HCEC 1CT (cell line): ENCODE measurements around the gene MDH1.
"Not testable (repeated sequence)": the region's sequence is repeated elsewhere in the genome, so short reads cannot be mapped to it uniquely, and the experiment has no call there.

Source experiments
- DNase-seq: peaks from one replicate; pipeline ENCODE4 v3.0.0-alpha.2; 2017

The MDH1 gene

DNA sequence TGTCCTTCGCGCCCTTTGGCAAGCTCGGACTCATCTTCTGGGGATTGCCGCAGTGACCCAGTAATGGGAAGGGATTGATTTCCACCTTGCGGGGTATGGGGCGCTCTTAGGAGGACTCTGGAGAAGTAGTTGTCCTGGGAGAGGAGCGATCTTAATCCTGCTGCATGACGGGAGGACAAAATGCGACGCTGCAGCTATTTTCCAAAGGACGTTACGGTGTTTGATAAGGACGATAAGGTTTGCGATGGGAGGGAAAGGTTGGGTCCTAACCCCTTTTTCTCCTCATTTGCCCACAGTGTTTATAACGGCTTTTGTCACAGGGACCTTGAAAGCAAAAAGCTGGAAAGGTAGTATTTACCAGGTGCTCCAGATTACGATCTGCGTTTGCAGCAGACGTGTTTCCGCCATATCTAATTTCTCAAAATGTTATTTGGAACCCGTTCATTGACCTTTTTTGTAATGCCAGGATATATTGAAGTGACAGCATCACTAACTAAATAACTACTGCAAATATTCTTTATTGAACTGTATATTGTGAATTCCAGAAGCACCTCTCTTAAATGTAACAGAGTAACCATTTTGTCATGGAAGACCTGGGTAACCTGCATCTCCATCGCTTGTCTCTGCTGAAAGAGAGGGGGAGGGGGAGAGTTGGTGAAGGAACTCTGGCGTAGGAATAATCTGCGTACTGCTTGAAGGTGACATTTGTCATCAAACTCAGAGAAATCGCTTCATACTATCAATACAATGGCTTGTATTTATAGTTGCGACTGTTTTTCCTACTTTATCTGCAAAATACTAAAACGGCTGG lies 590 bp downstream of the MDH1 start:
- DNase-seq = no peak

DNA sequence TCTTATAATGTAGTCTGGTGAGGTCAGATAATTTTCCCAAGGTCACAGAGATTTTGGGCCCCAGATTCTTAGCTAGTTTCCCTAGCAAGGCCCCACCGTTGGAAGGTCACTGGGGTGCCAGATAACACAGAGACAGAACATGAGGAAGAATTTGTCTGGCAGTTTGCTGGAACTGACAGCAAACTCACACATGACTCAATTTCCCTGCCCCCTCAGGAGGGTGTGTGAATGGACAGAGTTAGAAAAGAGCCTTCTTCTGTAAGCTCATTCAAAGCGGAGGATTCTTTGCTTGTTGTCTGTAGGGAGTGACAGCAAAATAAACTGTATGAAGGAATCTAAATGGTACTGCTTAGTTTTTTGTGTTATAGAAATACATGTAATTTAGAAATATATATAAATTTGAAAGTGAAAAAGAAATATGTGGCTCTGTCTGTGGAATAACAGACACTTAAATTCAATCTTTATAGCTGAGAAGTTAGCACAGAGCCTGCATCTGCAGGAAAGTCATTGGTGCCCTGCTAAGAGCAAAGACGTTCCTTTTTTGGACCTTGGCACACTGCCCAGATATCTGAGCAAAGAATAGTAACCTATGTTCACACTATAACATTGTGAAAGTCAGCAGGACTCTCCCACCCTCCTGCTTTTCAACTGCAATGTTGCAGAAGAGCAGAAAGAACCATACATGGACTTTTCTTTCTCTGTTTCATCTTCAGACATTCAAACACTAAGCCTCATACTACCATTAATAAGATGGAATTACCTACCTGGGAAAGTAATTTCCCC lies 2.1 kb downstream of the MDH1 start:
- peak; percentile 7 for DNase-seq

DNA sequence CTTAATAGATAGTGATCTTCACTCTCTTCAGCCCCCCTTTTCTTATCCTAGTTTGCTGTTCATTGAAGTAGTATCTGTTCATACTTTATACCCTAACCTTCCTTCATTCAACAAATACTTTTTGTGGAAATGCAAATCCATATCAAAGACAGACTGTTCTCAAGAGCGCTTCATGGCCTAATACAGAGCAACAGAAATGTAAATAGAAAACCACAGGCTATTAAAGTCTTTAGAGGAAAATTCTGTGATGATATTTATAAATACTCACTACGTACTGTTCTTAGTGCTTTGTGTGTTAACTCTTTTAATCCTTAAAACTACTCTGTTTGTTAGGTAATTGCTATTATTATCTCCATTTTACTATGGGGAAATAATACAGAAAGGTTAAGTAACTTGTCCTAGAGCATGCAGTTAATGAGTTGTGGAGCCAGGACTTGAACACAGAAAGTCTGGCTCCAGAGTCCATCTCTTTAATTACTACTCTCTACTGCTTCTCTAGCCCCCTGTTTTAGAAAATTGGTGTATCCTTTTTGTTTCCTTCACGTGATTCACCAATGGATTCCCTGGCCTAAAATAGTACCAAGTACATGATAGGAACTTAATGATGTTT lies 2.9 kb downstream of the MDH1 start:
- no peak for DNase-seq

DNA sequence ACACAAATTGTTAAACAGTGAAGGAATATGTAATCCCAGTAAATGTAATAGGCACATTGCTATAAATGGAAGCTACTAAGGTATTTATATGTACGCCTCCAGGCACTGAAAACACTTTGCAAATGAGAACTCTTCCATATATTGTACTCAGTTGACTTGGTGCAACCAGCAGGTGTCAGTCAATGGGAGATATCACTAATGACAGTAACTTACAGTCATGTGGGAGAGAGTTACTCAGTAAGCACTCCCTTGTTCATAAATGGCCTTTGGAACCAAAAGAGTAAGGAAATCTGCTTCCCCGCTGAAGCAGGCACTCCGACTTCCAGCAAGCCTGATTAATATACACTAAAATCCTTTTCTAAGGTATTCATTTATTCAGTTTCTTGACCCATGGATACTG lies 5.9 kb downstream of the MDH1 start:
- peak; percentile 18 for DNase-seq

DNA sequence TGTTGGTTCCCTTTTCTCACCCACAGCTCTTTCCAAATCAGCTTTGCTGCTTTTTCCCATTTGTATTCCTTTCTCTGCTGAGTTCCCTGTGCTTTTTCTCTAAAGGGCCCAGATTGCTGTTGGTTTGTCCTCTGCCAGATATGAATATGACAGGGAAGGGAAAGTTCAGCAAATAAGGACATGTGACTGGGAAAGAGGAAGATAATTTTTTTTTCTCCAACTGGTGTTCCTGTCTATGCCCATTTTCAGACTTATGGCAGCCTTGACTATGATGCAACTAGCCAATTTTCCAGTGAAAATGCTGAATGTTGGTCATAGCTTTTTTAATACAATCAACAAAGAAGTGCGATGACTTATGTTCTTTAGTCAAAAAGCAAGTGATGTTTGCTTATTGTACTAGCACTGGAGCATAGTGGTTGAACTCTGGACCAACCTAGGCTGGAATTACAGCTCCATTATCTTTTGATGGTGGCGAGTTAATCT lies 7.7 kb downstream of the MDH1 start:
- no peak for DNase-seq

DNA sequence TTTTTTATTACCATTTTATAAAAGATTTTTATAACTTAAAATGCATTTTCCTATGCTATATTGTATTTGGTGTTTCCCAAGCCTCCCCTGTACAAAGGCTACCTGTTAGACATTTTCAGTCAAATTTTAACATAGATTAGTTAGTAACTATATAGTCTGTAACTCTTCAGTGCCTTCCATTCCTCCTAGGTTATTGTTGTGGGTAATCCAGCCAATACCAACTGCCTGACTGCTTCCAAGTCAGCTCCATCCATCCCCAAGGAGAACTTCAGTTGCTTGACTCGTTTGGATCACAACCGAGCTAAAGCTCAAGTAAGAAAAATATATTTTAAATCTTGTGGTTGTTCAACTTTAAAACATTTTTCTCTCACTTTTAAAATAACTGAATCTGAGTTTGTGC lies 10.2 kb downstream of the MDH1 start:
- no peak for DNase-seq

DNA sequence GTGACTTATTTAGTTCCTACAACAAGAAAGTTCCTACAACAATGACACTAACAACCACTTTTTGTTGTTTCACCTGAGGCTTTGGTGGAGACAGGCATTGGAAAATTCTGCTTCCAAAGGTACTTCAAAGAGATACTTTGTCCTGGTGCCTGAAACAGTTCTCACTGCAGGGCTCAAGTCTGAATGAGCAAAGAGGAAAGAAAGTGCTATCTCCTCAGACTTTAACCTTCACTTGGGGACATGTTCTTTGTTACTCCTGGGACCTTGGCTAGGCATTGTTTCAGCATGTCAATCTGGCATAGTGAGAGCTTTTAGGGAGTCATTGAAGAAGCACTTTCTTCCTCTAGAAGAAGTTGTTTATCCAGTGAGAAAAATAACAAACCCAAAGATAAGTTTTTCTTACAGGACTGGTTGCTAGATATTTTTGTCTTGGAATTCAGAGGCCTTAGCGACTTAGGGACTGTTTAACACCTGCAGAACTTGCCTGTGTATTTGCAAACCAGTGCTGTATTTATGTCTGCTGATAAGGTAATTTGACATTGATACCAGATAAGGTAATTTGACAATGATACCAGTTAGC lies 12.2 kb downstream of the MDH1 start:
- DNase-seq = no peak

DNA sequence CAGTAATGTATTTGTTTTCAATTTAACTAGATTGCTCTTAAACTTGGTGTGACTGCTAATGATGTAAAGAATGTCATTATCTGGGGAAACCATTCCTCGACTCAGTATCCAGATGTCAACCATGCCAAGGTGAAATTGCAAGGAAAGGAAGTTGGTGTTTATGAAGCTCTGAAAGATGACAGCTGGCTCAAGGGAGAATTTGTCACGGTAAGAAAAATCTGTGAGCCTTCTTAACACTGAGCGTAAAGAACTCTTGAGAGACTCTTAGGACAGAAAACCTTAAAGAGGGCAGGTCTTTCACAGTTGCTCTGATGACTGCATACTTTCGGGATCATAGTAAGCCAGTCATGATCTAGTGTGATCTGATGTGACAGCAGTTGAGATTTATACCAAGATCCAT lies 15.9 kb downstream of the MDH1 start:
- no peak for DNase-seq

DNA sequence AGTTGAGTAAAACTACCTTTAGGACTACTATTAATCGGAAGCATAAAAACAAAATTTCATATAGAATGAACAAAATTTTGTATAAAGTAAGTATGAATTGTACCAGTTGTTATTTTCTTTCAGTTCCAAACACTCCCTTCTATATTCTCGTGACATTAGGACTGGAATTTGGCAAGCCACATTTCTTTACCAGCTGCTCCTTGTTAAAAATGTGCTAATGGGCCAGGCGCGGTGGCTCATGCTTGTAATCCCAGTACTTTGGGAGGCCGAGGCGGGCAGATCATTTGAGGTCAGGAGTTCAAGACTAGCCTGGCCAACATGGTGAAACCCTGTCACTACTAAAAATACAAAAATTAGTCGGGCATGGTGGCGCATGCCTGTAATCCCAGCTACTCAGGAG lies 20.1 kb downstream of the MDH1 start:
- DNase-seq = not testable (repeated sequence)

DNA sequence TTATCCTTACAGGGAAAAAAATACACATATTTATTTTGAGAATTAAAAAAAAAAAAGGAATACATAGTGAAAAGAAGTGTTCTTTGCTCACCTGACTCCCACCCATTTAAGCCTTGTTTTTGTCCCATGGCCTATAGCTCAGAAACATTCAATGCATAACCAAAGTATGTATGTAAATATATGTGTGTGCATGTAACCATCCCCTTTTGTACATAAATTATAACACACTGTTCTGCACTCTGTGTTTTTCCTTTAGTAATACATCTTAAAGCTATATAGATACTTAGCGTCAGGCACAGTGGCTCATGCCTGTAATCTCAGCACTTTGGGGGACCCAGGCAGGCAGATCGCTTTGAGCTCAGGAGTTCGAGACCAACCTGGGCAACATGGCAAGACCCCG lies 21.8 kb downstream of the MDH1 start:
- DNase-seq = no peak

DNA sequence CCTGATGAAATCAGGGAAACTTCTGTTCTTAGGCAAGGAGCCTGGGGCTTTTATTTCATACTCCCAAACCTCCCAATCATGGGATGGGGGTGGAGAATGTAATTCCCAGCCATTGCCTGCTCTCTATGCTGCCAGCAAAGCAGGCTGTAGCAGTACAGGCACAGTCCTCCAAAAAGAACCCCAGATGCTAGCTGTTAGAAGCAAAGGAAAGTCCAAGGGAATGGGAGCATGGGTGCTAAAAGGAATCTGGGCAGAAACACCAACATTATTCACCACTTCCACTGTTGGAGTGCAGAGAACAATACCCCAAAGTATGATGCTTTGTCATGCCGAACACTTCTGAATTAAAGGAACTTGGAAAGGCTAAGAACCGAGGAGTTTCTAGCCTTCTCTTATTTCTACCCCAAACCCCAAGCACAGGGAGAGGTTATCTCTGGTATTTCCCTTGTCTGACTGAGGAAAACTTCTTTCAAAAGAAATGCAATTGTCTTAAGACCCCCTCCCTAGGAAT lies 24.7 kb downstream of the MDH1 start:
- DNase-seq = no peak

DNA sequence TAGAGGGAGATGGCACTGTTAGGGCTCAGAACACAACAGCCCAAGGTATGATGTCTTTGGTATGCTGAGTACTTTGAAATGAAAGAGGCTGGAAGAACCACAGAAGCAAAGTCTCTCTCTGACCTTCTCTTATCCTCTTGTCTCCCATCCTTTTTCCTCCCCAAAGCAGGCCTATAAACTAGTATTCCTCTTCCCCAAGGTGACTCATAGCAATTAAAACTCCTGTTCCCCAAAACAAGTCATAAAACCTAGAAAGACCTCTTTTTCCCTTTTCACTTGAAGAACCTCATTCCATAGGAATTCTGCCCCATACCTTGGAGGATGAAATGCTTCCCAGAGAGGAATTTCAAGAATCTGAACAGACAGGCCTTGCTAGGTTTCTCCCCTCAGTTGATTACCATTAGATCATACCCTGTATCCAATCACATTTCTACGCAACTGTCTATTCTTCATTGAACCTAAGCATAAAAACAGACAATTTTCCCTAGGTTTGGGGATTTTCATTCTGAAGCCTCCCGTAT lies 25.7 kb downstream of the MDH1 start:
- DNase-seq = peak; percentile 67

DNA sequence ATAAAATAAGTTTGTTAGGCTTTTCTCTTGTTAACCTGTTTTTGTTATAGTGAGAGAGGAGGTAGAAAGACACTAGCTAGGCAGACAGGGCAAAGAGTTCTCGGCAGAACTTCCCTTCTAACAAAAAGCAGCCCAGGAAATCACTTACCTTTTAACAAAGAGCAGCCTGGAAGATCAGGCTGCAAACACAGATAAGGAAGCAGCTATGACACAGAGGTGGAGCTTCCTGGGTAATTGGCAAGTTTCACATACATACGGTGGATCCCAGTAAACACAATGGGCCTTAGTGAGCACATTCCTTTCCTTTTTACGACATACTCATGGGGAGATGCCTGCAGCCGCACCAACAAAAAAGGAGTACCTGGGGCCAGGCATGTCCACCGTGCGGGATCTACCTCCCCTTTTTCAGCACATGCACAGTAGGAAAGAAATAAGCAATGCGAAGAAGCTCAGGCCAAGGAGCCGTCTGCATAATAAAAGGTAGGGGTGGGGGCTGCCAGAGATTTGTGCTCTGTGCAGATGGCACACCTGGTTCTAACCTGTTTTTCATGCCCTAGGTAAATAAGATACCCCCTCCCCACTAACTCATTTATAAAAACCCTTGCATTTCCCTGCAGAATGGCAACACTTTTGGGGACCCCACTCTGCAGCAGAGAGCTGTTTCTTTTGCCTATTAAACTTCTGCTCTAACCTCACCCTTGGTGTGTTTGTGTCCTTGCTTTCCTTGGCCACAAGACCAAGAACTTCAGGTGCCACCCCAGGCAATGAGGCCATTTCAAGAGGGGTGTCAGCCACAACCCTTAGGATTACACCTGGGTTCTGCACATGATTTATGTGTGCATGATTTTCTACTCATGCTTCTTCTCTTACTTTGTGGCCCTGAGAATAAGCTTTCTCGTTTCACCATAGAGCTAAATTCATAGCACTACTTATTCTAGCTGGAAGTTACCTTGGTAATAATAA lies 26.5 kb downstream of the MDH1 start:
- DNase-seq = peak; percentile 6

DNA sequence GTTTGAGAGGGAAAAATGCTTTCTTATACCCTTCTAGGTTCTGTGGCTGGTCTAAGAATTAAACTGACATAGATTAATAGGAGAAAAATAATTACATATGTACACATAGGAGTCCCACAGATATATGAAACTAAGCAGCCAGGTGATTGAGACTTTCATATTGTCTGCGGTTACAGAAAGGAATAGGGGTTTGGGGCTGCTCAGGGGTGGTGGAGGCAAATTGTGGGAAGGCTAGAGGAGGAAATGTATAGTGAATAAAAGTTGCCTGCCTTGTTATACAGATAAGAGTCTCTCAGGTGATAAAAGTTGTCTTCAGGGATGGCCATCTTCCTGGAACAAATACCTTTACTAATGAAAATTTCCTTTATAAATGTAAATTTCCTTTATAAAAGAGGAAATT lies 28.6 kb downstream of the MDH1 start:
- no peak for DNase-seq

DNA sequence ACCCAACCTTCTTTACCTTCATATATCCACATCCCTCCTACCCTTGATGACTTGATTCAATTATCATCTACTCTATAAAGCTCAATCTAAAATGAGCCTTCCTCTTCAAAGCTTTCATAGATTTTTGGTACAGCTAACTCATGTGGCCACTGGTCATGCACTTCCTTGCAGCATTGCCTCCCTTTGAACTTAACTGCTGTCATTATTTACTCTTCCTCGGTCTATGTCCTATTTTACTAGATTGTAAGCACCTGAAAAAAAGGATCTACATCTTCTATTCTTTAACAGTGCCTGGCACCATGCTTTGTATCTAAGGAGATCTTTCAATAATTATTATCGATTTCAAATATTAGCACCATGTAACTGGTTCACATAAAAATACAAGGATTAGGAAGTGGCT lies 30.6 kb downstream of the MDH1 start:
- DNase-seq = no peak

DNA sequence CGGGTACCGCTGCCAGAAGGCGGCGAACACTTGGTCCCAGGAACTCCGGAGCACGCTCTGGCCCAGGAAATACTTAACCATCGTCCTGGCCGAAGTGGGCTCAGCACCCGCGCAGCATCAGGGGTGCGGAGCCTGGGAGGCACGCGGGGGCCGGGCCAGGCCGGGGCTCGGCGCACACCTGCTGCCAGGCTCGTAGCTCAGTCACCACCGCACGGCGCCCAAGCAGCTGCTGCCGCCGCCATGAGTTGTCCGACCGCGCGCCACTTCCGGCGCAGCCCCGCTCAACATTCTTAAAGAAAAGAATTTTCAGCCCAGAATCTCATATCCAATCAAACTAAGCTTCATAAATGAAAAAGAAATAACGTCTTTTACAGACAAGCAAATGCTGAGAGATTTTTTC lies 34.0 kb downstream of the MDH1 start:
- no peak for DNase-seq

DNA sequence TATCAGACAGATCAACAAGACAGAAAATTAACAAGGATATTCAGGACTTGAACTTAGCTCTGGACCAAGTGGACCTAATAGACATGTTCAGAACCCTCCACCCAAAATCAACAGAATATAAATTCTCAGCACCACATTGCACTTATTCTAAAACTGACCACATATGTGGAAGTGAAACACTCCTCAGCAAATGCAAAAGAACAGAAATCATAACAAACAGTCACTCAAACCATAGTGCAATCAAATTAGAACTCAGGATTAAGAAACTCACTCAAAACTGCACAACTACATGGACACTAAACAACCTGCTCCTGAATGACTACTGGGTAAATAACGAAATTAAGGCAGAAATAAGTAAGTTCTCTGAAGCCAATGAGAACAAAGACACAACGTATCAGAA lies 35.0 kb downstream of the MDH1 start:
- not testable (repeated sequence) for DNase-seq

DNA sequence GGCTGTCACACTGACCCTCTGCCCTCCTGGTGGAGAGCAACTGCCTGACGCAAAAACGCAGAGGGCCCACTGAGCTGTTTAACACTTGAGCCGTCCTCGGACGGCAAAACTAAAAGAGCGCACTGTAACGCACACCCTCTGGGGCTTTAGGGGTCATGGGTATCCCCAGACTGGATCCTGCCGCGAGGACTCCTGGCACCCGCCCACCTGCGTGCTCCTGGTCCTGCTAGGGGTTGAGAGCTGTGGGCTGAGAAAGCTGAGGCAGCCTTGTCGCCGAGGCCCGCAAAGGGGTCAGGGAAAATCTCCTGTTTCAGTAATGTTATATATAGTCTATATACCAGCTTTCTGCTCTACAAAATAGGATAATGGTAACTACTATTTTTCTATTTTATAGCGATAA lies 39.1 kb downstream of the MDH1 start:
- no peak for DNase-seq

DNA sequence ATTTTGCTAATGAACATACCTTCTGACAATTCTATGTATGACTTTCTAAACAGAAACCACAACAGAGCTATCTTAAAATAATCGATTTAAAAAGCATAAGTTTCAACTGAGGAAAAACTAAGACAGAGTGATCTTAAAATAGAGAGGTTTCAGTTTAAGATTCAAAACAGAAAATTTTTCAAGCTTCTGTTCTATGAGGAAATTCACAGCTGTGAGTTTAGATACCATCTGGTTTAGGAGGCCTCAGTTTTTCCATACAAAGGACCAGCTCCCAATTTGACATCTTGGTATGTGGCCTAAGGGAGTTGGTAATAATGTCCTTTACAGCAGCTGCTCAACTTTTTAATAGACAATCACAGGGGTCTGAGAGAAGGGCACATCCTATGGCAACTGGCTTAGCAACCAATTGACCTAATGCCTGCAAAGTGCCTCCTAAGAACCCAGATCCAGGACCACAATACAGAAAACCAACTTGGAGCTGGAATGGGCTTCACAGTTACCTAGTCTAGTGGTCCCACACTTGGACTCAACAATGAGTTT lies 39.7 kb downstream of the MDH1 start:
- no peak for DNase-seq

DNA sequence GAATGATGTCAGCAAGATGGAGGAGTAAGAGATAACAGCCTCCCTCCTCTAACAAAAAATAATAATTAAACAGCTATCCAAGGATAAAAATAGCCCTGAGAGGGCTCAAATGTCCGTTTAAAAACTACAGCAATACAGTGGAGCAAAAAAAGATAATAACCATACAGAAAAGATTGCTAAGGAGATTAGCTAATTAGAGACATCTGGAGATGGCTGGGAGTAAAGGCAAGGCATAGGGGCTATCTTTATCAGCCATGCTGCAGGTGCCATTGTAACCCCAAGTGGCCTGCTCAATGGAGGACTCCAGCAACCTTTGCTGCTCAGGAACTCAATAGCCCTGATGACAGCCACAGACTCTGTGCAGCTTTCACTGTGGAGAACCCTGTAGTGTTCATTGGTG lies 42.7 kb downstream of the MDH1 start:
- no peak for DNase-seq

DNA sequence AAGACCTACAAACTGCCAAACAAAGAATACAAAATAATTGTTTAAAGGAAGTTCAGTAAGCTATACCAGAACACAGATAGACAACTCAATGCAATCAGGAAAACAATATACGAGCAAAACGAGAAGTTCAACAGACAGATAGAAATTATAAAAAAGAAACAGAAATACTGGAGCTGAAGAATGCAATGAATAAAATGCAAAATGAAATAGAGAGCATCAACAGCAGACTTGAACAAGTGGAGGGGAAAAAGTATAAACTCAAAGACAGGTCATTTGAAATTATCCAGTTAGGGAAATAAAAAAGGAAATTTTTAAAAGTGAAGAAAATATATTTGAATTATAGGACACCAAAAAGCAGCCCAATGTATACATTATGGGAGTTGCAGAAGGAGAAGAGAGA lies 43.6 kb downstream of the MDH1 start:
- no peak for DNase-seq

DNA sequence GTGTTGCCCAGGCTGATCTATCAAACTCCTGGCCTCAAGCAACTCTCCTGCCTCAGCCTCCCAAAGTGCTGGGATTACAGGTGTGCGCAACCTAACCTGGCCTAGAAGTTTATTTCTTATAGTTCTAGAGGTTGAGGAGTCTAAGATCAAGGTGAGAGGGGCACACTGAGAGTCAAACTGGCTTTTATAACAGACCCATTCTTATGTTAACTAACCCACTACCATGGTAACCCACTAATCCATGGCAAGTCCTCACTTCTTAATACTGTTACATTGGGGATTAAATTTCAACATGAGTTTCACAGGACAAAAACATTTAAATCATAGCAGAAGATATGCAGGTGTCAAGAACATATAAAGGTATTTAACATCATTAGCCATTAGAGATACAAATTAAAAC lies 50.6 kb downstream of the MDH1 start:
- no peak for DNase-seq
